GM18507 (cell line): ENCODE data around the gene STIM1.
"Not testable (repeated sequence)": the region's sequence is repeated elsewhere in the genome, so short reads cannot be mapped to it uniquely, and the experiment has no call there.

ENCODE experiments used
- DNase-seq: peaks from one replicate; pipeline ENCODE4 v3.0.0; 2011; ENCODE audit warnings: low read depth; ENCODE audit not compliant: insufficient read length; ENCODE audit errors: extremely low spot score
- FAIRE-seq: peaks from 2 replicates; lab custom pipeline; 2011; peaks lifted over from hg19 to GRCh38; lab: Jason Lieb, UNC

Gene STIM1

GRCh38 chr11:4111834-4112233 is 256.4 kb downstream of the STIM1 start:
- DNase-seq = no peak
- no peak for FAIRE-seq

GRCh38 chr11:4115128-4115527 is 259.7 kb downstream of the STIM1 start:
- no peak for FAIRE-seq
- DNase-seq = no peak

GRCh38 chr11:4118107-4118506 is 262.6 kb downstream of the STIM1 start:
- no peak for DNase-seq

GRCh38 chr11:4123218-4123617 is 267.8 kb downstream of the STIM1 start:
- FAIRE-seq = no peak
- DNase-seq = no peak

More at GRCh38 chr11:4118107-4118506, 262.6 kb downstream of the STIM1 start:
- FAIRE-seq = no peak

GRCh38 chr11:4125141-4125540 is 269.7 kb downstream of the STIM1 start:
- FAIRE-seq (no peak), DNase-seq (no peak)

GRCh38 chr11:4127357-4127756 is 271.9 kb downstream of the STIM1 start:
- no peak for DNase-seq
- no peak for FAIRE-seq

- FAIRE-seq, DNase-seq: not testable (repeated sequence)
Observed at GRCh38 chr11:4130219-4130618, 274.8 kb downstream of the STIM1 start.

- no peak for FAIRE-seq
- DNase-seq = no peak
Observed at GRCh38 chr11:4134806-4135205, 279.3 kb downstream of the STIM1 start.

GRCh38 chr11:4138497-4138896 is 283.0 kb downstream of the STIM1 start:
- no peak for FAIRE-seq
- no peak for DNase-seq

GRCh38 chr11:4140067-4140636 is 284.7 kb downstream of the STIM1 start:
- FAIRE-seq = no peak

More at GRCh38 chr11:4140067-4140636, 284.7 kb downstream of the STIM1 start:
- DNase-seq = no peak
